HepG2 (cell line): ENCODE measurements around the gene WTAP. TPM values are rescaled to one million over a fixed set of nuclear protein-coding genes. Genes with fewer than 3 reads are reported as not detected.

ENCODE experiments used
- AHDC1 ChIP-seq: sonication (generic); formaldehyde crosslinking; IDR thresholded peaks from 2 replicates; pipeline ENCODE4 v1.5.1; 2020; ENCODE audit warnings: mild to moderate bottlenecking, missing genetic modification reagents, borderline replicate concordance
- KMT2B ChIP-seq: IDR thresholded peaks from 2 replicates; pipeline ENCODE4 v1.6.1; 2016; ENCODE audit warnings: missing genetic modification reagents, missing compliant biosample characterization
- NCOA2 ChIP-seq: sonication (generic); formaldehyde crosslinking; IDR thresholded peaks from 2 replicates; pipeline ENCODE4 v1.8.0; 2022; ENCODE audit warnings: inconsistent platforms
- RXRA ChIP-seq: sonication (generic); formaldehyde crosslinking; IDR thresholded peaks from 2 replicates; pipeline ENCODE4 v1.5.1; 2020; ENCODE audit warnings: missing genetic modification reagents
- RXRB ChIP-seq: IDR thresholded peaks from 2 replicates; pipeline ENCODE4 v1.6.1; 2016; ENCODE audit warnings: borderline replicate concordance, missing genetic modification reagents, missing compliant biosample characterization
- SNRNP70 ChIP-seq: fragments of 200-400 bp; formaldehyde crosslinking; IDR thresholded peaks from 2 replicates; pipeline ENCODE4 v1.6.1; 2017; ENCODE audit warnings: mild to moderate bottlenecking, low read depth, low read length, moderate library complexity
- SOX6 ChIP-seq, 2 experiments: fragments of 450-650 bp in 1 of 2; sonication (generic) in 1 of 2; formaldehyde crosslinking in 1 of 2; IDR thresholded peaks; 2 replicates each; pipeline versions ENCODE4 v1.4.0 to v1.6.1; 2017 to 2020; ENCODE audit warnings: antibody characterized with exemption in 1 of 2, mild to moderate bottlenecking in 1 of 2, missing genetic modification reagents in 1 of 2
- ZNF337 ChIP-seq: sonication (generic); formaldehyde crosslinking; IDR thresholded peaks from 2 replicates; pipeline ENCODE4 v1.5.1; 2020; ENCODE audit warnings: missing genetic modification reagents, low read depth, mild to moderate bottlenecking, borderline replicate concordance
- ZNF678 ChIP-seq: sonication (generic); formaldehyde crosslinking; IDR thresholded peaks from 2 replicates; pipeline ENCODE4 v1.4.0; 2020; ENCODE audit warnings: mild to moderate bottlenecking, missing genetic modification reagents
- ZNF720 ChIP-seq: sonication (generic); formaldehyde crosslinking; IDR thresholded peaks from 2 replicates; pipeline ENCODE4 v1.4.0; 2020; ENCODE audit warnings: missing genetic modification reagents
- polyA plus RNA-seq, 8 experiments: library from polyadenylated mRNA; depleted of rRNA in 3 of 8; stranded (reverse) in 7 of 8; unstranded in 1 of 8; fragments of >200 nt; fragmentation: Illumina TruSeq in 4 of 8; extraction: Trizol in 4 of 8; gene quantifications; 2 replicates each; pipeline versions ENCODE4 v1.2.1 to v1.2.3, GENCODE V29; 2011 to 2016; ENCODE audit warnings: low read depth in 4 of 8, missing spikeins in 1 of 8, mixed read lengths in 1 of 8; ENCODE audit not compliant: insufficient read depth in 1 of 8
- total RNA-seq, 5 experiments: library from RNA; depleted of rRNA; stranded (reverse); fragments of >200 nt; fragmentation: Illumina TruSeq; extraction: Trizol; gene quantifications; 2 replicates each; pipeline ENCODE4 v1.2.3, GENCODE V29; 2016; ENCODE audit warnings: low read depth in 1 of 5
- TF ChIP-seq, protein P1 (sequence below): IDR thresholded peaks from 2 replicates; pipeline ENCODE4 v1.6.1; 2016; ENCODE audit warnings: mild to moderate bottlenecking
- TF ChIP-seq, protein P2 (sequence below): IDR thresholded peaks from 2 replicates; pipeline ENCODE4 v1.6.1; 2012; ENCODE audit warnings: low read length, improper control_type of control experiment
- TF ChIP-seq, protein P3 (sequence below): sonication (generic); formaldehyde crosslinking; conservative IDR thresholded peaks from 2 replicates; pipeline ENCODE4 v1.4.0; 2020; ENCODE audit warnings: missing genetic modification reagents

WTAP gene
- total and polyA plus RNA-seq, 2 of the 13 experiments (the other 11 are each of a cell fraction or from before 2014, with no cell fraction given), result 31.6 to 167 TPM

DNA sequence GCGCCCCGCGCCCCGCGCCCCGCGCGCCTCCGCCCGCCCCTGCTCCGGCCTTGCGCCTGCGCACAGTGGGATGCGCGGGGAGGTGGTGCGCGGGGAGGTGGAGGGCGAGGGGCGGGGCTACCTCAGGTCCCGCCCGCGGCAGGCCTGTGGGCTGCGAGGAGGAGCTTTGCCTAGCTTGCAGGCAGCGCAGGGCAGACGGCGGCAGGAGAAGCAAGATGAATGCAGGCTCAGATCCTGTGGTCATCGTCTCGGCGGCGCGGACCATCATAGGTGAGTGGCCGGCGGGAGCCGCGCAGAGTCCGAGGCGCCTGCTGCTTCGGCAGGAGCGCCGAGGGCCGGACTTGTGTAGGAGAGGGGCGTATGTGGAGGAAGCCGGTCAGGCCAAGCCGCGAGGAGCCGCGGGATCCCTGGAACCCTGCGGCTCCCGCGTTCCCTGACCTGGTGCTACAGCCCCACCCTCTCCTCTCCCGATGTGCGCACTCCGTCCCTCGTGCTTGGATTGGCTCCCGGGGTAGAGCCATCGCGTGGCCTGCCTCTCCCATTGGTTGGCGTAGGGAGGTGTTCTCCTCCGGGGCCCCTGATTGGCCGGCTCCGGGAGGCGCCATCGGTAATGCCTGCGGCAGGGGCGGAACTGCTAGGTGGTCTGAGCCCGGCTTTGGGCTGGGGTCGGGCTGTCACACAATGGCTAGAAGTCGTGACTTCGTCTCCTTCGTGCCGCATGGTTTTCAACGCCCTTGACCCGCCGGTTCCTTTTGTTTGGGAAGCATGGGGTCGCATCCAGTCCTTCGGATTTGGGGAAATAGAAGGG lies 34.8 kb downstream of the WTAP start, which contains the start of gene ACAT2 (continued):
- TF ChIP-seq, protein P1, sequence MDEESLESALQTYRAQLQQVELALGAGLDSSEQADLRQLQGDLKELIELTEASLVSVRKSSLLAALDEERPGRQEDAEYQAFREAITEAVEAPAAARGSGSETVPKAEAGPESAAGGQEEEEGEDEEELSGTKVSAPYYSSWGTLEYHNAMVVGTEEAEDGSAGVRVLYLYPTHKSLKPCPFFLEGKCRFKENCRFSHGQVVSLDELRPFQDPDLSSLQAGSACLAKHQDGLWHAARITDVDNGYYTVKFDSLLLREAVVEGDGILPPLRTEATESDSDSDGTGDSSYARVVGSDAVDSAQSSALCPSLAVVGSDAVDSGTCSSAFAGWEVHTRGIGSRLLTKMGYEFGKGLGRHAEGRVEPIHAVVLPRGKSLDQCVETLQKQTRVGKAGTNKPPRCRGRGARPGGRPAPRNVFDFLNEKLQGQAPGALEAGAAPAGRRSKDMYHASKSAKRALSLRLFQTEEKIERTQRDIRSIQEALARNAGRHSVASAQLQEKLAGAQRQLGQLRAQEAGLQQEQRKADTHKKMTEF, result peak; percentile 95
- no peak; the same call in 1 of the 2 replicates for TF ChIP-seq ZNF678
- TF ChIP-seq AHDC1 (CRISPR knock-in tag), result no peak
- peak; percentile 59; the same call in 1 of the 2 replicates for TF ChIP-seq NCOA2
- peak; percentile 33; the same call in 1 of the 2 replicates for TF ChIP-seq KMT2B (CRISPR knock-in tag)
- TF ChIP-seq, protein P2, sequence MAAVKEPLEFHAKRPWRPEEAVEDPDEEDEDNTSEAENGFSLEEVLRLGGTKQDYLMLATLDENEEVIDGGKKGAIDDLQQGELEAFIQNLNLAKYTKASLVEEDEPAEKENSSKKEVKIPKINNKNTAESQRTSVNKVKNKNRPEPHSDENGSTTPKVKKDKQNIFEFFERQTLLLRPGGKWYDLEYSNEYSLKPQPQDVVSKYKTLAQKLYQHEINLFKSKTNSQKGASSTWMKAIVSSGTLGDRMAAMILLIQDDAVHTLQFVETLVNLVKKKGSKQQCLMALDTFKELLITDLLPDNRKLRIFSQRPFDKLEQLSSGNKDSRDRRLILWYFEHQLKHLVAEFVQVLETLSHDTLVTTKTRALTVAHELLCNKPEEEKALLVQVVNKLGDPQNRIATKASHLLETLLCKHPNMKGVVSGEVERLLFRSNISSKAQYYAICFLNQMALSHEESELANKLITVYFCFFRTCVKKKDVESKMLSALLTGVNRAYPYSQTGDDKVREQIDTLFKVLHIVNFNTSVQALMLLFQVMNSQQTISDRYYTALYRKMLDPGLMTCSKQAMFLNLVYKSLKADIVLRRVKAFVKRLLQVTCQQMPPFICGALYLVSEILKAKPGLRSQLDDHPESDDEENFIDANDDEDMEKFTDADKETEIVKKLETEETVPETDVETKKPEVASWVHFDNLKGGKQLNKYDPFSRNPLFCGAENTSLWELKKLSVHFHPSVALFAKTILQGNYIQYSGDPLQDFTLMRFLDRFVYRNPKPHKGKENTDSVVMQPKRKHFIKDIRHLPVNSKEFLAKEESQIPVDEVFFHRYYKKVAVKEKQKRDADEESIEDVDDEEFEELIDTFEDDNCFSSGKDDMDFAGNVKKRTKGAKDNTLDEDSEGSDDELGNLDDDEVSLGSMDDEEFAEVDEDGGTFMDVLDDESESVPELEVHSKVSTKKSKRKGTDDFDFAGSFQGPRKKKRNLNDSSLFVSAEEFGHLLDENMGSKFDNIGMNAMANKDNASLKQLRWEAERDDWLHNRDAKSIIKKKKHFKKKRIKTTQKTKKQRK, result no peak
- TF ChIP-seq RXRA, result no peak; the same call in none of the 2 replicates
- TF ChIP-seq ZNF720 (CRISPR knock-in tag), result no peak
- peak; percentile 56 for TF ChIP-seq RXRB (CRISPR knock-in tag)
- TF ChIP-seq, protein P3, sequence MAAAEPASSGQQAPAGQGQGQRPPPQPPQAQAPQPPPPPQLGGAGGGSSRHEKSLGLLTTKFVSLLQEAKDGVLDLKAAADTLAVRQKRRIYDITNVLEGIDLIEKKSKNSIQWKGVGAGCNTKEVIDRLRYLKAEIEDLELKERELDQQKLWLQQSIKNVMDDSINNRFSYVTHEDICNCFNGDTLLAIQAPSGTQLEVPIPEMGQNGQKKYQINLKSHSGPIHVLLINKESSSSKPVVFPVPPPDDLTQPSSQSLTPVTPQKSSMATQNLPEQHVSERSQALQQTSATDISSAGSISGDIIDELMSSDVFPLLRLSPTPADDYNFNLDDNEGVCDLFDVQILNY (CRISPR knock-in tag), result peak; percentile 52
- no peak for TF ChIP-seq SNRNP70
- peak; percentile 95 for TF ChIP-seq ZNF337 (CRISPR knock-in tag)
- TF ChIP-seq SOX6 (IDR thresholded peaks at IDR 0.05), result no peak
- TF ChIP-seq SOX6 (CRISPR knock-in tag; IDR thresholded peaks at IDR 0.05), result peak; percentile 83
